OCI-LY3 (cell line): ENCODE measurements around the gene NOVA1.

Experiments
- EZH2phosphoT487 ChIP-seq: fragments of 200-600 bp; shearing (Covaris generic); IDR thresholded peaks from 2 replicates; pipeline ENCODE4 v1.6.1; 2018; ENCODE audit warnings: antibody characterized with exemption, mixed run types, low read depth
- TF ChIP-seq, protein P1 (sequence below): fragments of 200-600, 300-600 bp; sonication (generic); IDR thresholded peaks from 2 replicates; pipeline ENCODE4 v1.5.1; 2014; ENCODE audit warnings: antibody characterized with exemption, low read length, low read depth

- TF ChIP-seq EZH2phosphoT487 = no peak
- TF ChIP-seq, protein P1, sequence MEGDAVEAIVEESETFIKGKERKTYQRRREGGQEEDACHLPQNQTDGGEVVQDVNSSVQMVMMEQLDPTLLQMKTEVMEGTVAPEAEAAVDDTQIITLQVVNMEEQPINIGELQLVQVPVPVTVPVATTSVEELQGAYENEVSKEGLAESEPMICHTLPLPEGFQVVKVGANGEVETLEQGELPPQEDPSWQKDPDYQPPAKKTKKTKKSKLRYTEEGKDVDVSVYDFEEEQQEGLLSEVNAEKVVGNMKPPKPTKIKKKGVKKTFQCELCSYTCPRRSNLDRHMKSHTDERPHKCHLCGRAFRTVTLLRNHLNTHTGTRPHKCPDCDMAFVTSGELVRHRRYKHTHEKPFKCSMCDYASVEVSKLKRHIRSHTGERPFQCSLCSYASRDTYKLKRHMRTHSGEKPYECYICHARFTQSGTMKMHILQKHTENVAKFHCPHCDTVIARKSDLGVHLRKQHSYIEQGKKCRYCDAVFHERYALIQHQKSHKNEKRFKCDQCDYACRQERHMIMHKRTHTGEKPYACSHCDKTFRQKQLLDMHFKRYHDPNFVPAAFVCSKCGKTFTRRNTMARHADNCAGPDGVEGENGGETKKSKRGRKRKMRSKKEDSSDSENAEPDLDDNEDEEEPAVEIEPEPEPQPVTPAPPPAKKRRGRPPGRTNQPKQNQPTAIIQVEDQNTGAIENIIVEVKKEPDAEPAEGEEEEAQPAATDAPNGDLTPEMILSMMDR = no peak
Measured at GRCh38 chr14:26454105-26454504, 143.7 kb downstream of the NOVA1 start.
